ENCODE measurements around the gene GLIPR2. TPM values are rescaled to one million over a fixed set of nuclear protein-coding genes. Genes with fewer than 3 reads are reported as not detected.
"Not testable (repeated sequence)": the region's sequence is repeated elsewhere in the genome, so short reads cannot be mapped to it uniquely, and the experiment has no call there.

GLIPR2 gene
- total RNA-seq = 10 to 100 TPM in 1 of 8 experiments, 1 to 10 TPM in 7; 1.4 to 58.5 (median 4.3) TPM

- in situ Hi-C loops (cut with MboI; ENCODE audit: low pct_unique_long_range_greater_than_20kb in 2 of 9, low sequenced_read_pairs in 9 of 9, unreplicated experiment in 9 of 9) = no loop called here
- Histone ChIP-seq H3K4me1 (replicated peaks in 1 of 2) (peaks cover 0 to 19% of the 10 kb centered on the region in 2 donors), H3K4me3 (peak within 1 kb of the TSS; percentile 45 to 74 (median 58)), H3K27ac (no peak within 1 kb of the TSS)
- no CpG with 5 or more reads among the region's 83 CpGs for WGBS, 10 experiments
- peak; percentile 91 to 95 (median 92) for ATAC-seq (replicated peaks in 6 of 8)
Observed at GRCh38 chr9:36136272-36136893, at the start of gene GLIPR2. GLIPR2 (plus strand) TSS chr9:36136733; CDS start chr9:36136779, 46 bp downstream.

GRCh38 chr9:36087054-36087453, 49.5 kb upstream of the GLIPR2 start:
- H3K4me1 ChIP-seq (replicated peaks in 1 of 2); H3K4me3 ChIP-seq; H3K27ac ChIP-seq; in situ Hi-C loops (cut with MboI; ENCODE audit: low pct_unique_long_range_greater_than_20kb in 2 of 9, low sequenced_read_pairs in 9 of 9, unreplicated experiment in 9 of 9); ATAC-seq (replicated peaks in 6 of 8): not testable (repeated sequence)

GRCh38 chr9:36088020-36088419, 48.5 kb upstream of the GLIPR2 start:
- in situ Hi-C loops (cut with MboI; ENCODE audit: low pct_unique_long_range_greater_than_20kb in 2 of 9, low sequenced_read_pairs in 9 of 9, unreplicated experiment in 9 of 9) = no loop called here
- no peak for ATAC-seq (replicated peaks in 6 of 8)
- Histone ChIP-seq H3K4me1 (replicated peaks in 1 of 2) (no peaks in the 10 kb centered on the region), H3K4me3 (no peak overlapping the region), H3K27ac (no peak overlapping the region)
- 70 to 100% (median 90%) methylated on average over 1 to 3 of the region's 3 CpGs; no CpG with 5 or more reads in 1 of the 10 experiments for WGBS, 10 experiments

- no peaks in the 10 kb centered on the region for H3K4me1 ChIP-seq (replicated peaks in 1 of 2)
- WGBS, 10 experiments = 61 to 93% (median 81%) methylated on average over 1 to 8 of the region's 8 CpGs
- no peak overlapping the region for H3K4me3 ChIP-seq
- H3K27ac ChIP-seq = no peak overlapping the region
- in situ Hi-C loops (cut with MboI; ENCODE audit: low pct_unique_long_range_greater_than_20kb in 2 of 9, low sequenced_read_pairs in 9 of 9, unreplicated experiment in 9 of 9) = no loop called here
- ATAC-seq (replicated peaks in 6 of 8) = peak in 1 of 8 experiments; percentile 43
Observed at GRCh38 chr9:36091026-36091953, 45.2 kb upstream of the GLIPR2 start.

GRCh38 chr9:36092014-36092413, 44.5 kb upstream of the GLIPR2 start:
- no peak overlapping the region for H3K27ac ChIP-seq
- H3K4me3 ChIP-seq = no peak overlapping the region
- no peak for ATAC-seq (replicated peaks in 6 of 8)
- WGBS, 10 experiments = 80 to 100% (median 100%) methylated on average over 1 of the region's 1 CpG; no CpG with 5 or more reads in 2 of the 10 experiments
- H3K4me1 ChIP-seq (replicated peaks in 1 of 2) = no peaks in the 10 kb centered on the region
- in situ Hi-C loops (cut with MboI; ENCODE audit: low pct_unique_long_range_greater_than_20kb in 2 of 9, low sequenced_read_pairs in 9 of 9, unreplicated experiment in 9 of 9) = no loop called here

- H3K4me1 ChIP-seq (replicated peaks in 1 of 2) = no peaks in the 10 kb centered on the region
- no peak overlapping the region for H3K4me3 ChIP-seq
- WGBS, 10 experiments = 83 to 100% (median 93%) methylated on average over 2 to 7 of the region's 9 CpGs; no CpG with 5 or more reads in 1 of the 10 experiments
- H3K27ac ChIP-seq = no peak overlapping the region
- ATAC-seq (replicated peaks in 6 of 8) = no peak
- in situ Hi-C loops (cut with MboI; ENCODE audit: low pct_unique_long_range_greater_than_20kb in 2 of 9, low sequenced_read_pairs in 9 of 9, unreplicated experiment in 9 of 9) = no loop called here
Observed at GRCh38 chr9:36092509-36093215, 43.9 kb upstream of the GLIPR2 start.

- Histone ChIP-seq H3K27ac (no peak overlapping the region), H3K4me1 (replicated peaks in 1 of 2) (no peaks in the 10 kb centered on the region), H3K4me3 (no peak overlapping the region)
- ATAC-seq (replicated peaks in 6 of 8) = no peak
- in situ Hi-C loops (cut with MboI; ENCODE audit: low pct_unique_long_range_greater_than_20kb in 2 of 9, low sequenced_read_pairs in 9 of 9, unreplicated experiment in 9 of 9) = no loop called here
- WGBS, 10 experiments = 80 to 100% (median 90%) methylated on average over 1 to 2 of the region's 2 CpGs
Observed at GRCh38 chr9:36093384-36093783, 43.1 kb upstream of the GLIPR2 start.

GRCh38 chr9:36099718-36100117, 36.8 kb upstream of the GLIPR2 start:
- no peak overlapping the region for H3K27ac ChIP-seq
- in situ Hi-C loops (cut with MboI; ENCODE audit: low pct_unique_long_range_greater_than_20kb in 2 of 9, low sequenced_read_pairs in 9 of 9, unreplicated experiment in 9 of 9) = loop anchor here in 1 of 9 experiments (25.0 kb wide), 1 partner anchor 137 kb away; the partner anchor contains the start of gene OR2S2
- no peak for ATAC-seq (replicated peaks in 6 of 8)

GRCh38 chr9:36100532-36100931, 36.0 kb upstream of the GLIPR2 start:
- ATAC-seq (replicated peaks in 6 of 8) = no peak
- Histone ChIP-seq H3K4me3 (no peak overlapping the region), H3K27ac (no peak overlapping the region), H3K4me1 (replicated peaks in 1 of 2) (peaks cover 0 to 2% of the 10 kb centered on the region in 2 donors)
- in situ Hi-C loops (cut with MboI; ENCODE audit: low pct_unique_long_range_greater_than_20kb in 2 of 9, low sequenced_read_pairs in 9 of 9, unreplicated experiment in 9 of 9) = loop anchor here in 1 of 9 experiments (25.0 kb wide), 1 partner anchor 138 kb away; the partner anchor contains the start of gene OR2S2
- 7 to 73% (median 51%) methylated on average over 1 to 3 of the region's 3 CpGs for WGBS, 10 experiments

More at GRCh38 chr9:36099718-36100117, 36.8 kb upstream of the GLIPR2 start:
- Histone ChIP-seq H3K4me3 (no peak overlapping the region), H3K4me1 (replicated peaks in 1 of 2) (peaks cover 0 to 2% of the 10 kb centered on the region in 2 donors)
- 29 to 75% (median 67%) methylated on average over 1 of the region's 1 CpG; no CpG with 5 or more reads in 7 of the 10 experiments for WGBS, 10 experiments

- no peak overlapping the region for H3K4me3 ChIP-seq
- WGBS, 10 experiments = 25 to 100% (median 86%) methylated on average over 1 to 4 of the region's 4 CpGs; no CpG with 5 or more reads in 1 of the 10 experiments
- peak in 4 of 8 experiments; percentile 27 to 91 (median 64) for ATAC-seq (replicated peaks in 6 of 8)
- peaks cover 0 to 2% of the 10 kb centered on the region in 2 donors for H3K4me1 ChIP-seq (replicated peaks in 1 of 2)
- in situ Hi-C loops (cut with MboI; ENCODE audit: low pct_unique_long_range_greater_than_20kb in 2 of 9, low sequenced_read_pairs in 9 of 9, unreplicated experiment in 9 of 9) = loop anchor here in 1 of 9 experiments (25.0 kb wide), 1 partner anchor 140 kb away; the partner anchor contains the start of gene OR2S2
- no peak overlapping the region for H3K27ac ChIP-seq
Observed at GRCh38 chr9:36101916-36102741, 34.4 kb upstream of the GLIPR2 start.

GRCh38 chr9:36102742-36103495, 33.6 kb upstream of the GLIPR2 start:
- WGBS, 10 experiments = 0 to 100% (median 98%) methylated on average over 2 to 6 of the region's 10 CpGs; no CpG with 5 or more reads in 2 of the 10 experiments
- Histone ChIP-seq H3K4me3 (no peak overlapping the region), H3K4me1 (replicated peaks in 1 of 2) (peaks cover 0 to 2% of the 10 kb centered on the region in 2 donors), H3K27ac (no peak overlapping the region)
- ATAC-seq (replicated peaks in 6 of 8) = peak; percentile 69 to 99 (median 87)
- in situ Hi-C loops (cut with MboI; ENCODE audit: low pct_unique_long_range_greater_than_20kb in 2 of 9, low sequenced_read_pairs in 9 of 9, unreplicated experiment in 9 of 9) = loop anchor here in 1 of 9 experiments (25.0 kb wide), 1 partner anchor 141 kb away; the partner anchor contains the start of gene OR2S2
